Naive B cell (primary cell): ENCODE results near the gene CENPO. TPM values are rescaled to one million over a fixed set of nuclear protein-coding genes. Genes with fewer than 3 reads are reported as not detected.

Experiments
- polyA plus RNA-seq, 6 donors: library from polyadenylated mRNA; unstranded; fragments of 300-500 nt; fragmentation: Illumina TruSeq; gene quantifications; one replicate each; pipeline ENCODE4 v1.2.3, GENCODE V29; 2021; ENCODE audit warnings: low read depth in 6 of 6

The CENPO gene
- polyA plus RNA-seq, 6 donors from 2014 or later = 0.56 to 4.5 (median 2.0) TPM

Other genes with a start within 250 kb of the CENPO start
- gene PTRHD1, start within 50 bp of the CENPO start, polyA plus RNA-seq = 10 to 100 TPM; 41.3 to 75.9 (median 49.2) TPM
- gene ADCY3, start 126.8 kb downstream of the CENPO start, polyA plus RNA-seq = 10 to 100 TPM; 13.3 to 29.8 (median 20.7) TPM
- gene DNAJC27, start 178.5 kb downstream of the CENPO start, polyA plus RNA-seq = 1 to 10 TPM in 5 of 6 donors, not detected in 1; 5.0 to 8.0 (median 5.3) TPM
- gene EFR3B, start 248.7 kb downstream of the CENPO start, polyA plus RNA-seq = under 1 TPM in 2 of 6 donors, not detected in 4; 0.10 to 0.16 TPM